ENCODE data around the gene SPATA46.

GRCh38 chr1:162335126-162335525 is 41.5 kb downstream of the SPATA46 start:
- TF ChIP-seq, protein P1, sequence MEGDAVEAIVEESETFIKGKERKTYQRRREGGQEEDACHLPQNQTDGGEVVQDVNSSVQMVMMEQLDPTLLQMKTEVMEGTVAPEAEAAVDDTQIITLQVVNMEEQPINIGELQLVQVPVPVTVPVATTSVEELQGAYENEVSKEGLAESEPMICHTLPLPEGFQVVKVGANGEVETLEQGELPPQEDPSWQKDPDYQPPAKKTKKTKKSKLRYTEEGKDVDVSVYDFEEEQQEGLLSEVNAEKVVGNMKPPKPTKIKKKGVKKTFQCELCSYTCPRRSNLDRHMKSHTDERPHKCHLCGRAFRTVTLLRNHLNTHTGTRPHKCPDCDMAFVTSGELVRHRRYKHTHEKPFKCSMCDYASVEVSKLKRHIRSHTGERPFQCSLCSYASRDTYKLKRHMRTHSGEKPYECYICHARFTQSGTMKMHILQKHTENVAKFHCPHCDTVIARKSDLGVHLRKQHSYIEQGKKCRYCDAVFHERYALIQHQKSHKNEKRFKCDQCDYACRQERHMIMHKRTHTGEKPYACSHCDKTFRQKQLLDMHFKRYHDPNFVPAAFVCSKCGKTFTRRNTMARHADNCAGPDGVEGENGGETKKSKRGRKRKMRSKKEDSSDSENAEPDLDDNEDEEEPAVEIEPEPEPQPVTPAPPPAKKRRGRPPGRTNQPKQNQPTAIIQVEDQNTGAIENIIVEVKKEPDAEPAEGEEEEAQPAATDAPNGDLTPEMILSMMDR (IDR thresholded peaks at IDR 0.05; ENCODE audit: insufficient read depth, low read length, poor library complexity, severe bottlenecking): no peak
- TF ChIP-seq EZH2phosphoT487 (conservative IDR thresholded peaks at IDR 0.05; ENCODE audit: low read length): no peak

All from SU-DHL-6 (cell line).